KMS-11 (cell line): ENCODE measurements around the gene ALS2CL.

ENCODE experiments used
- H2AFZ ChIP-seq: fragments of 200-600 bp; sonication (generic); 2 replicates; pipeline ENCODE4 v1.6.1; 2016; ENCODE audit warnings: antibody characterized with exemption, mixed run types, low read depth
- H3K27ac ChIP-seq: fragments of 200-600 bp; sonication (generic); 2 replicates; pipeline ENCODE4 v1.6.1; 2016; ENCODE audit warnings: mild to moderate bottlenecking, mixed run types
- H3K27me3 ChIP-seq: fragments of 200-600 bp; sonication (generic); 2 replicates; pipeline ENCODE4 v1.6.1; 2017; ENCODE audit warnings: mild to moderate bottlenecking, low read depth, mixed run types, moderate library complexity; ENCODE audit not compliant: insufficient read depth
- H3K36me3 ChIP-seq: fragments of 200-600 bp; sonication (generic); 2 replicates; pipeline ENCODE4 v1.6.1; 2017; ENCODE audit warnings: mild to moderate bottlenecking, mixed run types; ENCODE audit not compliant: insufficient read depth
- H3K4me1 ChIP-seq: fragments of 200-600 bp; sonication (generic); 2 replicates; pipeline ENCODE4 v1.6.1; 2016; ENCODE audit warnings: mild to moderate bottlenecking, low read depth, mixed run types; ENCODE audit not compliant: poor library complexity, severe bottlenecking
- H3K4me2 ChIP-seq: fragments of 200-600 bp; sonication (generic); 2 replicates; pipeline ENCODE4 v1.7.0; 2016; ENCODE audit warnings: mild to moderate bottlenecking, mixed run types
- H3K4me3 ChIP-seq: fragments of 200-600 bp; sonication (generic); IDR thresholded peaks from 2 replicates; pipeline ENCODE4 v1.6.1; 2017; ENCODE audit warnings: low read depth, low read length, mixed read lengths; ENCODE audit not compliant: insufficient read depth
- H3K79me2 ChIP-seq: fragments of 200-600 bp; sonication (generic); 2 replicates; pipeline ENCODE4 v1.6.1; 2016; ENCODE audit warnings: low read depth, mixed run types; ENCODE audit not compliant: insufficient read depth
- H3K9ac ChIP-seq: fragments of 200-600 bp; sonication (generic); 2 replicates; pipeline ENCODE4 v1.6.1; 2016; ENCODE audit warnings: mild to moderate bottlenecking, mixed run types
- H4K20me1 ChIP-seq: fragments of 200-600 bp; sonication (generic); 2 replicates; pipeline ENCODE4 v1.6.1; 2016; ENCODE audit warnings: mild to moderate bottlenecking, mixed run types; ENCODE audit not compliant: insufficient read depth
- CTCF ChIP-seq: fragments of 200-600 bp; sonication (generic); conservative IDR thresholded peaks from 2 replicates; pipeline ENCODE4 v1.6.1; 2017; ENCODE audit warnings: low read depth, mild to moderate bottlenecking, antibody characterized with exemption, low read length, moderate library complexity, mixed read lengths

ALS2CL gene

GRCh38 chr3:46672349-46672695, 21.2 kb downstream of the ALS2CL start:
- Histone ChIP-seq H3K36me3 (no peaks in the 10 kb centered on the region), H3K4me3 (no peak overlapping the region), H3K4me2 (no peak overlapping the region), H3K9ac (no peak overlapping the region), H2AFZ (no peak overlapping the region), H3K27ac (no peak overlapping the region), H3K4me1 (no peaks in the 10 kb centered on the region), H3K79me2 (no peaks in the 10 kb centered on the region), H4K20me1 (no peaks in the 10 kb centered on the region), H3K27me3 (no peaks in the 10 kb centered on the region)
- TF ChIP-seq CTCF = no peak

GRCh38 chr3:46671541-46672348, 21.7 kb downstream of the ALS2CL start:
- no peak overlapping the region for H3K27ac ChIP-seq
- H3K9ac ChIP-seq = no peak overlapping the region
- no peaks in the 10 kb centered on the region for H3K36me3 ChIP-seq
- no peak overlapping the region for H3K4me3 ChIP-seq
- no peak overlapping the region for H3K4me2 ChIP-seq
- no peak for TF ChIP-seq CTCF
- no peak overlapping the region for H2AFZ ChIP-seq
- H3K27me3 ChIP-seq = no peaks in the 10 kb centered on the region
- H3K4me1 ChIP-seq = no peaks in the 10 kb centered on the region
- H4K20me1 ChIP-seq = no peaks in the 10 kb centered on the region
- H3K79me2 ChIP-seq = no peaks in the 10 kb centered on the region

GRCh38 chr3:46670891-46671427, 22.5 kb downstream of the ALS2CL start:
- Histone ChIP-seq H2AFZ (no peak overlapping the region), H3K27me3 (no peaks in the 10 kb centered on the region), H3K36me3 (no peaks in the 10 kb centered on the region), H3K9ac (no peak overlapping the region), H3K4me1 (no peaks in the 10 kb centered on the region), H3K79me2 (no peaks in the 10 kb centered on the region), H3K4me3 (no peak overlapping the region), H4K20me1 (no peaks in the 10 kb centered on the region), H3K4me2 (no peak overlapping the region), H3K27ac (no peak overlapping the region)
- TF ChIP-seq CTCF = no peak

GRCh38 chr3:46670000-46670890, 23.2 kb downstream of the ALS2CL start:
- Histone ChIP-seq H3K4me1 (no peaks in the 10 kb centered on the region), H3K27me3 (no peaks in the 10 kb centered on the region), H3K4me3 (no peak overlapping the region), H3K9ac (no peak overlapping the region), H3K36me3 (no peaks in the 10 kb centered on the region), H3K27ac (no peak overlapping the region), H4K20me1 (no peaks in the 10 kb centered on the region), H2AFZ (no peak overlapping the region), H3K79me2 (no peaks in the 10 kb centered on the region), H3K4me2 (no peak overlapping the region)
- TF ChIP-seq CTCF = no peak
